Fibroblast of skin of left quadriceps (primary cell): Measurements from ENCODE around the gene ESRRG.
"Not testable (repeated sequence)": the region's sequence is repeated elsewhere in the genome, so short reads cannot be mapped to it uniquely, and the experiment has no call there.

Experiments used
- DNase-seq, 2 experiments: peaks; one replicate each; pipeline ENCODE4 v3.0.0-alpha.2; 2013; ENCODE audit warnings: low read depth in 2 of 2

Gene ESRRG

DNA sequence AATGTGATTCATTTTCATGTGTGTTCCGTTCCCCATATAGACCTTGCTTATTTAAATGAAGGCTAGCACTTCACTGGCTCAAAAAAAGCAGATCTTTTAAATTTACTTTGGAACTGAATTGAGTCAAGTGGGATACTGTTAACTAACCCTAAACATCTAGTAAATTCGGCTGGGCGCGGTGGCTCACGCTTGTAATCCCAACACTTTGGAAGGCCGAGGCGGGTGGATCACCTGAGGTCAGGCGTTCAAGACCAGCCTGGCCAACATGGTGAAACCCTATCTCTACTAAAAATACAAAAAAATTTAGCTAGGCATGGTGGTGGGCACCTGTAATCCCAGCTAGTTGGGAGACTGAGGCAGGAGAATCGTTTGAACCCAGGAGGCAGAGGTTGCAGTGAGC, 19.2 kb downstream of the ESRRG start:
- not testable (repeated sequence) for DNase-seq

DNA sequence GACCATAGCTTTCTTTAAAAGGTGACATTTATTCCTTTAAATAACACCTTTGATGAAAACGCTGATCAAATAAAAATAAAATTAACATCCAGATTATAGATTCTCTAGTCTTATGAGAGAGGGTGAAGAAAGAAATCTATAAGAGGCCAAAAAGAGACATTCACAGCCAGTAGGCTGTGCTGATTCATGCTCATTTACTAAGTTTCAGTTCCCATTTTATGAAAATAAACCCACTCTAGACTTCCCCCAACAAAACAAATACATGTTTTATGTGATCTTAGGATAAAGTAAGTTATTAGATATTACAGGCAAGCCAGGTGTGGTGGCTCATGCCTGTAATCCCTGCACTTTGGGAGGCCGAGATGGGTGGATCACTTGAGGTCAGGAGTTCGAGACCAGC, 21.1 kb downstream of the ESRRG start:
- DNase-seq: no peak

GRCh38 chr1:216700779-216701178, 22.4 kb downstream of the ESRRG start:
- no peak for DNase-seq

GRCh38 chr1:216691710-216692109, 31.5 kb downstream of the ESRRG start:
- DNase-seq: no peak

GRCh38 chr1:216690603-216691002, 32.6 kb downstream of the ESRRG start:
- no peak for DNase-seq

DNA sequence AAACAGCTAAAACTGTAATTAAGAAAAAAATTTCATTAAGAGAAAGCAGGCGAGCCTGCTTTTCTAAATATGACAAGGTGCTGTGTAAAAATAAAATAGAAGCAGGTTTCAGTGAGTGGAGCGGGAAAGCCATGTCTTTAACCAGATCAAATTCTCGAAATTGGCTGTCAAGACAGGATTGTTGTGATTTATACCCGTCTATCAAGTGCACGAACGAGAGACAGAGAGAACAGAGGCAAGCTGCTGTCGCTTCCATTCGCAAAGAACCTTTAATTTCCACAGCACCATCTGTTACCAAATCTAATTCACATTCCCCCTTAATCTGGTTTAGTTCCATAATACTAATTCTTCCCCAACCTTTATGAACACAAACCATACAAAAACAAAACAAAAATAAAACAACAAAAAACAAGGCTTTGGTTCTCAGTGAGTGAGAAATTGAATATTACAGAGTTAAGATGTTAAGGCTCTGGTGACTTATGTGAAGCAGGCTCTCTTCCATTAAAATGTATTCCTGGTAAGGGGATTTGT, 35.0 kb downstream of the ESRRG start:
- no peak for DNase-seq

DNA sequence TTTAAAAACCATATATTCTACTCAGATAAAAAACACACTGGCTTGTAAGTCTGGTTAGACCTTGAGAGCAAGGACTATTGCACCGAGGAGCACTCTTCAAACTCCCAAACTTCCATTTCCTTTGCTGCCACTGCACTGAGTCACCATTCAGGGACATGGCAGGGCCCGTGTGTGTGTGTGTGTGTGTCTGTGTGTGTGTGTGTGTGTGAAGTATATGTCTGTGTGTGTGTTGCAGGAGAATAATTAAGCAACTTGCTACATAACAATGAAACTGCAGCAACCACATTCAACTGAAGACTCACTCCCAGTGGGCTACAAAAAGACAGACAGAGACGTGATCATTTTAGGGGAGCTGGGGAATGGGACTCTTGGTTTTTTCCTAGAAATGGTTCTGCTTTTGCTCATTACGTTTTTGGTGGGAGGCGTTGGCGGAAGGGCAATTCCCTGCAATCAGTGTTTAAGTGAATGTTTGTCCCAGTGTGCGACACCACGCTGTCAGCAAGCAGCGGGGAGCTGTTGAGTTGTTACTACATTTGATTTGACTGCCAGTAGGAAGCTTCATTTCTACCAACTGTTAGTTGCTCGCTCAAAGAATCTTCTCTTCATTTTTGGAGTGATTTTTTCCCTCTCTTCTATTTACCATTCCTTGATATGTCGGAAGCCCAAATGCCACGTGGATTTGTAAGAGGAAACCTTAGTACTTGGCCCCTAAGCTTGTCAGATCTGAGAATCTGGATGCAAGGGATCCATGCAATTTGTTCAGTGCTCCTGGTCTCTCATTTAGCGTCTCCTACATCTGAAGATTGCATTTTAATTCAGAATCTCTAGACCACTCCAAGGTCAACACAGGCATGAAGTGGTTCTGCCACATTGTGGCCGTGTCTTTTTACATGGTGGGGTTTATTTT, 36.1 kb downstream of the ESRRG start:
- DNase-seq: no peak

GRCh38 chr1:216682752-216683151, 40.5 kb downstream of the ESRRG start:
- DNase-seq: no peak

- DNase-seq: no peak
These were observed 44.1 kb downstream of the ESRRG start for GRCh38 chr1:216679108-216679507.

DNA sequence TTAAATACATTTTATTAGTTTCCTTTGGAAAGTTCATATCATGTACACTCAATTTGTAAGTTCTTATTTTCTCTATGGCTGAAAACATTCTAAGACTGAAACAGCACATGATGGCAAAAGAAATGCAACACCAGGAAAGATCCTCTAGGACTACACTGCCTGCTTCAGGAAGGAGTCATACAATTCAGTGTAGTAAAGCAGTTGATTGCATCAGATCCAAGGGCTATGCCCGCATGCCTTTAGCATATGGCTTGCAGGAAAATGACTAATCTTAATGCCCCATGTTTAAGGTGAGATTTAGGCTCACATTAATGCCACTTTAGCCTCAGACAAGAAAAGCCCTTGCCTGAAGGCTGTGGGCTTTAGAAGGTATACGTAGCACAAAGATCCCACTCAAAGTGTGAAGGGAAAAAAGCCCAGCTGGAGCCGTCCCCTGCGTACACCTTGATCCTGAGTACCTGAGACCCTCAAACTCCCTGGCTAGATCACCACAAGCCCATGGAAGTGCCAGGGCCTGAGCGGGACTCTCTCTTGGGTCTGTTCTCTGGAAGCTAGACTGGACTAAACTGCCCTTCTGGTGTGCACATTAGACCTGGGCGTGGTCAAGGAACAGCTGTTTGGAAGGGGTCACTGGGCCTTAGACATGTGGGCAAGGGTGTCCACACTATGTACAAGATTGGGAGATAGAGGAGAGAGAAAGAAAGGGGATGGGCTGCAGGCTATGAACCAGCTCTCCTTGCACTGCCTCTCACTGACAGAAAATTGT, 52.9 kb downstream of the ESRRG start:
- peak in 1 of 2 experiments; percentile 9 for DNase-seq

- no peak for DNase-seq
These were observed 56.8 kb downstream of the ESRRG start for GRCh38 chr1:216666441-216666840.

DNA sequence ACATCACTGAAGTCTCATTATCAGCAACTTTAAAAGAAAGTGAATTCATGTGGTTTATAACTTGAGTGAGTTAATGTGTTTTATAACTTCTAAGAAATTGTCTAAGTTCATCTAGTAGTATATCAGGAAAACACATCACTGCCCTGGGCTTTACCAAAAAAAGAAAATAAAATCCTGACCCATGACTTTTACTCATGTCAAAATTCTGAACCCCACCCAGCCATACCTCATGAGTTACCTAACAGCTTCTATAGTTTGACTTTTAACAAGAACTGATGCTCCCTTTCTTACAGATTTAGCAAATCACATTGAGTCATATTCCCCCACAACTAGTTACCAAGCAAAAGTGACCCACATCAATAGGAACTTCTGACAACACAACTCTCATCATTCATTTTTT, 57.4 kb downstream of the ESRRG start:
- DNase-seq: no peak

GRCh38 chr1:216665406-216665805, 57.8 kb downstream of the ESRRG start:
- DNase-seq: peak; percentile 64 to 66

DNA sequence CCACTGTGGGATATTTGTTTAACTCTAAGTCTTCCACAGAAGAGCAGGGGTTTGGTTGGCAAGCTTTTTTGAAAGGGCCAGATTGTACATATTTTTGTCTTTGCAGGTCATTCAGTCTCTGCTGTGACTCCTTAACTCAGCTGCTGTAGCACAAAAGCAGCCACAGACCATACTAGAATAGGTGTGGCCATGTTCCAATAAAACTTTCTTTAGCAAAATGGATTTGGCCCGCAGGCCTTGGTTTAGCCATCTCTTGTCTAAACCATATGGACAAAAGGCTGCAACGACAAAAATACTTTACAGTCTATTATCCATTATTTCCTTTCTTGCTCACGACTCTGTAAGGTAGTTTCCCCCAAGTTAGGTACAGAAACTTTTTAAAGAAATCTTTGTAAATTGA, 60.5 kb downstream of the ESRRG start:
- no peak for DNase-seq

GRCh38 chr1:216660561-216660960, 62.7 kb downstream of the ESRRG start:
- DNase-seq: no peak

DNA sequence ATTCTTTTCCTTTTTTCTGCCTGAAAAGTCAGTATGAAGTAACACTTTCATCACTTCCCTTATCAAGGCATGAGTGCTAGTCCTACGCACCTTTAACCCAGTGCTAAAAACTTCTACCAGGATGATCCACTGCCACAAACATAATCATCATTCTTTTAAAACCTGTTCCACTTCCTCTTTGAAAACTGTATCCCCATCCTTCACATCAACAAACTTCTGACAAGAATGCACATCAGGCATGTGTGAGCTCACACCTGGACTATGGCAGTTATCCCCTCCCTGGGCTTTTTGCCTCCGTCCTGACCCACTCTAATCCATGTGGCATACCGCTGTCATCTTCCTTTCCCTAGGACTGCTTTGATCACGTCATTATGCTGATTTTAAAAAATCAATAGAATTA, 70.2 kb downstream of the ESRRG start:
- DNase-seq: no peak

DNA sequence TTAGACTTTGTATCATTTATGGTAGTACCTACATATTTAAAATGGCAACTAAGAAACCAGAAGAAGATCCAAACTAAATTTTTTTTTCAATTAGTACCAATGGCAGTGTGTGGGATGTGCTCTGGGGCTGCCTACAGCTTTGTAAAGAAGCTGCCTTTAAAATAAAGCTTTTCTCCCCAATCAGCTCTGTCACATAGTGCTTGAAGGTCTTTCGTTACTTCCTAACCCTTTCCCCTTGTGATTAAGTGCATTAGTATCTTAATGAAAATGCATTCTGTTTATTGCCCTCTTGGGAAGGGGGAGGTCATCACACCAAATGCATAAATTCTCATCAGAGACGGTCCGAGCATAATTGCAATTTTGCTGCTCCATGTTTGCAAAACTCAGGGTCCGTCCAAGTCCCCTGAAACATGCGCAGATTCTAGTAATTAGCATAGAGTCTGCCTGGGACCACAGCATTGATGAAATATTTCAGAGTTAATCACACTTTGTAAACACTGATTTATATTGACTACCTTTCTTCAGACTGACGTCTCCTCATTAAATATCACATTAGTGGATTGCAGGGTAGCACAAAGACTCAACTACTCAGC, 71.3 kb downstream of the ESRRG start:
- DNase-seq: no peak

DNA sequence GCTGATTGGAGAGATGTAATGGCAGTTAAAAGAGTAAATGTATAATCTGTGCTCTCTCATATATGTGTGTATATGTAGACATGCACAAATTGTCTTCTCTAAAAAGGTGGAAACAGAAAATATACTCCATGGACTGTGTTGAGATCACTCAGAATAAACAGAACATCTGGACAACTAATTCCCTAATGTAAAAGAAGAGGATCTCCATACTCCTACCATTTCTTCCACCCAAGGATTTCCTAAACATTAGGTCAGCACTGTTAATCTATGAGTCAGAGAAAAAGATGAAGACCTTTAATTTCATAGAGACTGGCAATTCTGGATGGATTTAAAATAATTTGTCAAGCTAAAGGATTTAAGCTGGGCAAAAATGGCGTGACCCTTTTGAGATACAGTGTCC, 80.1 kb downstream of the ESRRG start:
- DNase-seq: no peak

GRCh38 chr1:216641669-216642460, 81.4 kb downstream of the ESRRG start:
- no peak for DNase-seq

GRCh38 chr1:216640100-216640499, 83.1 kb downstream of the ESRRG start:
- DNase-seq: no peak

DNA sequence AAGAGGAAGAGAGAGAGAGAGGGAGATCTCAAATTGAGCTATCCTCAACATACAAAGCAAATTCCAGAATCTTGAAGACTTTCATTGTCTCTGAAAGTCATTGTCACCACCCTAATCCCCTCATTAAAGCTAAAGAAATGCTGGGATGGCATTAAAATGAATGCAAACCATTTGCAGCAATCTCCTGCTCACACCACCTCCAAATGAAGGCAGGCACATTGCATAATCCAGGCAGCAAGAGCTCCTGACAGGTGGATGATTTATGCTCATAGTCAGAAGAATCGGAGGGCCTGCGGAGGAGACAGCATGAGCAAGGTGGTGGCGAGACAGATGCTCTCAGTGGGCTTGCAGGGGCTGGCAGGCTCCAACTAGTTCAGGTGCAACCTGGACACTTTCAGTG, 90.2 kb downstream of the ESRRG start:
- no peak for DNase-seq

GRCh38 chr1:216630532-216630931, 92.7 kb downstream of the ESRRG start:
- no peak for DNase-seq
